Mucosa of stomach (tissue), 1 donor: ENCODE results near the gene KAT7.

ENCODE experiments used
- H3K27me3 ChIP-seq: one replicate; pipeline ENCODE4 v1.7.0; 2013; ENCODE audit warnings: mild to moderate bottlenecking, low read length; ENCODE audit not compliant: control insufficient read depth, insufficient read depth
- H3K36me3 ChIP-seq: one replicate; pipeline ENCODE4 v1.7.0; 2013; ENCODE audit warnings: low read length; ENCODE audit not compliant: control insufficient read depth, insufficient read depth
- H3K4me1 ChIP-seq: one replicate; pipeline ENCODE4 v1.7.0; 2013; ENCODE audit warnings: mild to moderate bottlenecking, low read length; ENCODE audit not compliant: control insufficient read depth, insufficient read depth
- H3K4me3 ChIP-seq: one replicate; pipeline ENCODE4 v1.7.0; 2013; ENCODE audit warnings: low read length
- H3K9ac ChIP-seq: one replicate; pipeline ENCODE4 v1.7.0; 2013; ENCODE audit warnings: mild to moderate bottlenecking, low read length, moderate library complexity
- H3K9me3 ChIP-seq: one replicate; pipeline ENCODE4 v1.7.0; 2013; ENCODE audit warnings: mild to moderate bottlenecking, low read length, moderate library complexity; ENCODE audit not compliant: control insufficient read depth
- donor health status: Pancreatic carcinoma.

The KAT7 gene

GRCh38 chr17:49789243-49789578 is 730 bp downstream of the KAT7 start:
- Histone ChIP-seq H3K9me3 (no peaks in the 10 kb centered on the region), H3K9ac (peak overlapping the region; percentile 33), H3K27me3 (no peaks in the 10 kb centered on the region)

GRCh38 chr17:49793309-49793708 is 4.8 kb downstream of the KAT7 start:
- H3K9me3 ChIP-seq = no peaks in the 10 kb centered on the region
- no peaks in the 10 kb centered on the region for H3K27me3 ChIP-seq
- H3K4me1 ChIP-seq = peaks cover 11% of the 10 kb centered on the region
- no peak overlapping the region for H3K4me3 ChIP-seq
- no peak overlapping the region for H3K9ac ChIP-seq
- peaks cover 5% of the 10 kb centered on the region for H3K36me3 ChIP-seq

More at GRCh38 chr17:49789243-49789578, 730 bp downstream of the KAT7 start:
- Histone ChIP-seq H3K36me3 (no peaks in the 10 kb centered on the region), H3K4me3 (peak overlapping the region; percentile 68), H3K4me1 (peaks cover 18% of the 10 kb centered on the region)

DNA sequence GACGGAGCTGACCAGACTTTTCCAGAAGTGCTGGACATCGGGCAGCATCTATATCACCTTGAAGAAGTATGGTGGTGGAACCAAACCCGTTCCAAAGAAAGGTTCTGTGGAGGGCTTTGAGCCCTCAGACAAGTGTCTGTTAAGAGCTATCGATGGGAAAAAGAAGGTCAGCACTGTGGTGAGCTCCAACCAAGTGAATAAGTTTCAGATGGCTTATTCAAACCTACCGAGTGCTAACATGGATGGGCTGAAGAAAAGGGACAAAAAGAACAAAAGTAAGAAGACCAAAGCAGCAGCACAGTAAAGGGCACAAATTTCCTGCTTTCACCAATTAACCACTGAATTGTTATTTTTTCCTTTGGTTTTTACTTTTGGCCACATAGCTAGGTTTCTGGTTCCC is 6.9 kb downstream of the KAT7 start:
- peaks cover 5% of the 10 kb centered on the region for H3K36me3 ChIP-seq
- H3K4me1 ChIP-seq = peaks cover under 1% of the 10 kb centered on the region
- H3K9me3 ChIP-seq = no peaks in the 10 kb centered on the region
- no peak overlapping the region for H3K9ac ChIP-seq
- no peaks in the 10 kb centered on the region for H3K27me3 ChIP-seq
- H3K4me3 ChIP-seq = no peak overlapping the region

- Histone ChIP-seq H3K4me1 (no peaks in the 10 kb centered on the region), H3K36me3 (peaks cover 5% of the 10 kb centered on the region), H3K9ac (no peak overlapping the region), H3K9me3 (no peaks in the 10 kb centered on the region), H3K4me3 (no peak overlapping the region), H3K27me3 (no peaks in the 10 kb centered on the region)
Measured at GRCh38 chr17:49798182-49798581, 9.7 kb downstream of the KAT7 start.

- H3K4me3 ChIP-seq = no peak overlapping the region
- H3K4me1 ChIP-seq = no peaks in the 10 kb centered on the region
- H3K9ac ChIP-seq = no peak overlapping the region
- H3K9me3 ChIP-seq = no peaks in the 10 kb centered on the region
- no peaks in the 10 kb centered on the region for H3K27me3 ChIP-seq
- peaks cover 5% of the 10 kb centered on the region for H3K36me3 ChIP-seq
Measured at GRCh38 chr17:49798738-49799137, 10.3 kb downstream of the KAT7 start.

DNA sequence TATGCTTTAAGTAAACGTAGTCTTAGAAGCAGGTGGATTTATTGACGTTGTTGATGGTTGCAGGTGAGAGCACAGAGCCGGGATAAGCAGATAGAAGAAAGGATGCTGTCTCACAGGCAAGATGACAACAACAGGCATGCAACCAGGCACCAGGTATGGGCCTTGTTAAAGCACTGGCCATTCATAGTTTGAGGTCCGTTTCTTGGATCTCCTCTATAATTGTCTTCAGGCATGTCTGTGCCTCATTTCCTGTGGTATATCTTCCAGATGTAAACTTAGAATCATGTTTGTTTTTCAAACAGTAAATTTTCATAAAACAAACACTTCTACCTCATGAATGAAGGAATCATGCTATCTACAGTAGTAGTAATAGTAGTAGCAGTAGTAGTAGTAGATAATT is 20.6 kb downstream of the KAT7 start:
- Histone ChIP-seq H3K9ac (no peak overlapping the region), H3K9me3 (no peaks in the 10 kb centered on the region), H3K36me3 (peaks cover 6% of the 10 kb centered on the region), H3K4me3 (no peak overlapping the region), H3K27me3 (no peaks in the 10 kb centered on the region), H3K4me1 (no peaks in the 10 kb centered on the region)

- H3K4me3 ChIP-seq = no peak overlapping the region
- H3K9ac ChIP-seq = no peak overlapping the region
- H3K27me3 ChIP-seq = no peaks in the 10 kb centered on the region
- peaks cover 15% of the 10 kb centered on the region for H3K4me1 ChIP-seq
- no peaks in the 10 kb centered on the region for H3K9me3 ChIP-seq
- H3K36me3 ChIP-seq = no peaks in the 10 kb centered on the region
Measured at GRCh38 chr17:49814781-49815529, 26.5 kb downstream of the KAT7 start.

DNA sequence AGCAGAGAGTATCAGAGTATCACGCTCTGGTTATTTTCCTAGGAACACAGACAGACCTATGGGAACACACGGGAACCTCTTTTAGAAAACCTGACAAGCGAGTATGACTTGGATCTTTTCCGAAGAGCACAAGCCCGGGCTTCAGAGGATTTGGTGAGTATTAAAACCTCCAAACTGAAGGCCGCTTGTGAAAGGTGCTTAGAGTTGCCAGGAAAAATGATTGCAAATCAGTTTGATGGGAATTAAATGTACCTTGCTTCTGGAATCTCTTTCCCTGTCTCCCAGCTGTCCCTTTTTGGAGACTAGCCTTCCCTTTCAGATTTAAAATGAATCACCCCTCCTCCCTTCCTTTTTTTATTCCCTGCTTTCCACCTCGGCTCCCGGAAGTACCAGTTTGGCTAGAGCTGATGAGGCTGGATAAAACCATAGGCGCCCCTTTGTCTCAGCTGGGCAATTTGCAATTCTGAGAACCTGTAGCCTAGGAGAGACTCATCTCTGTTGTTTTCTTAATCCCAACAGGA is 27.3 kb downstream of the KAT7 start:
- Histone ChIP-seq H3K9me3 (no peaks in the 10 kb centered on the region), H3K9ac (no peak overlapping the region), H3K4me1 (peaks cover 15% of the 10 kb centered on the region), H3K4me3 (no peak overlapping the region), H3K36me3 (no peaks in the 10 kb centered on the region), H3K27me3 (no peaks in the 10 kb centered on the region)

DNA sequence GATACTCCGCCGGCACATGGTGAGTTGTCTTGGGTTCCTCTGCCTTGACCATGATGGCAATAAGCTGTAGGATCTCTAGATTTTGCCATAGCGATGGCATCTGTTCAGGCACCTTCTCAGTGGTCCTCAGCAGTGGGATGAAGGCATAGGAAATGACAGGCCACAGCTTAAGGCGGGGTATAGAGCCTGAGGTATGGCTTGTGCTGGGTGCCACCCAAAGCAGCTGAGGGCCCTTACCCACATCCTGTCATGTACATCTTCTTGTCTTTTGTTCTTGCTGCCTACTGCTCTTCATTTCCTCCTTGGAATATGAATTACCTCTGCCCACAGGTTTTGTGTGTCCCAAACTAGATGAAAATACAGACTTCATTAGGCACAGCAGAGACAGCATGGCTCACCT is 29.5 kb downstream of the KAT7 start:
- no peaks in the 10 kb centered on the region for H3K27me3 ChIP-seq
- H3K9me3 ChIP-seq = no peaks in the 10 kb centered on the region
- peaks cover 15% of the 10 kb centered on the region for H3K4me1 ChIP-seq
- peaks cover 3% of the 10 kb centered on the region for H3K36me3 ChIP-seq
- H3K9ac ChIP-seq = no peak overlapping the region
- no peak overlapping the region for H3K4me3 ChIP-seq

GRCh38 chr17:49819138-49819537 is 30.7 kb downstream of the KAT7 start:
- no peaks in the 10 kb centered on the region for H3K27me3 ChIP-seq
- peaks cover 3% of the 10 kb centered on the region for H3K36me3 ChIP-seq
- no peak overlapping the region for H3K9ac ChIP-seq
- H3K4me3 ChIP-seq = no peak overlapping the region
- H3K4me1 ChIP-seq = peaks cover 15% of the 10 kb centered on the region
- no peaks in the 10 kb centered on the region for H3K9me3 ChIP-seq

DNA sequence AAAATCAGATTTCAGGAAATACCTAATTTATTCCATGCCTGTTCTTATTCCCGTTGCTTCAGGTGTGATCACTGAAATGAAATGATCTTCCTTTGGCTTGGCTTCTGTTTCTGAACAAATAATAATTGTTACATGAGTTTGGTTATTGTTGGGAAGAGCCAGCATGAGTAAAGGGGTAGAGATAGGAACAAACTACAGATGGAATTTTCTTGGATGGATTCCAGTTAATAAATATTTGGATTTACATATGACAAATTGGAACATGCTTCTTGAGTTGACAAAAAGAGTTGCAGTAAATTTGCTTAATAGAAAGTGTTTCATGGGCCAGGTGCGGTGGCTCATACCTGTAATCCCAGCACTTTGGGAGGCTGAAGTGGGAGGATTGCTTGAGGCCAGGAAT is 31.2 kb downstream of the KAT7 start:
- no peak overlapping the region for H3K9ac ChIP-seq
- peaks cover 3% of the 10 kb centered on the region for H3K36me3 ChIP-seq
- H3K9me3 ChIP-seq = no peaks in the 10 kb centered on the region
- H3K4me1 ChIP-seq = peaks cover 14% of the 10 kb centered on the region
- no peaks in the 10 kb centered on the region for H3K27me3 ChIP-seq
- H3K4me3 ChIP-seq = no peak overlapping the region

DNA sequence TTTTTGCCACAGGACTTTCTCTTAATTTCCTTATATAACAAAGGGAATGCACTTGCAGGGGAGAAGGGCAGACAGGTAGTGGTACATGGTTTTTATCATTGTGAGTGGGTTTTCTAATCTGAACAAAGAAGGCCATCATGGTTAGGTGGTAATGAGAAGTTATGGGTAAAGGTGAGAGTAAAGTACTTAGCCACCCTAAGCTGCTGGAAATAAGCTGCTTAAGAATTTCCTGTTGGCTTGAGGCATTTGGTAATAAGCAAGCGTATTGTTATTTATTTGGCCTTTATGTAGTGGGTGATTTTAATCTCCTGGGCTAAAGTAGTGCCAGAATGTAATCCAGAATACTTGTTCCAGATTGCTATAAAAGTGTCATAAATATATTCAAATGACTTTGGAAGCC is 32.3 kb downstream of the KAT7 start:
- Histone ChIP-seq H3K4me1 (peaks cover 4% of the 10 kb centered on the region), H3K9ac (no peak overlapping the region), H3K4me3 (no peak overlapping the region), H3K9me3 (no peaks in the 10 kb centered on the region), H3K27me3 (no peaks in the 10 kb centered on the region), H3K36me3 (peaks cover 3% of the 10 kb centered on the region)

DNA sequence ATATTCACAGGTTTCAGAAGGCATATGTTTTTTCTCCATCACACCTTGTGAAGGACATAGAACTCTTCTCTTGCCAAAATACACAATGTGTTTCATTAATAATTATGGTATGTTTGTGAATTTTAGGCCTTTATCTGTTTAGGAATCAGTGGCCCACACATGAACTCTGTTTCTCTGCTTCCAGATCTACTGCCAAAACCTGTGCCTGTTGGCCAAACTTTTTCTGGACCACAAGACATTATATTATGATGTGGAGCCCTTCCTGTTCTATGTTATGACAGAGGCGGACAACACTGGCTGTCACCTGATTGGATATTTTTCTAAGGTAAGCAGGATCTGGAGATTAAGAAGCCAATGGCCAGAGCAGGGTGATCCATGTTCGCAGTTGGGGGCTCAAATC is 33.0 kb downstream of the KAT7 start:
- Histone ChIP-seq H3K4me1 (no peaks in the 10 kb centered on the region), H3K9me3 (no peaks in the 10 kb centered on the region), H3K27me3 (no peaks in the 10 kb centered on the region), H3K4me3 (no peak overlapping the region), H3K9ac (no peak overlapping the region), H3K36me3 (peaks cover 3% of the 10 kb centered on the region)
